SK-N-SH (cell line): ENCODE data around the gene ANKRD33B. TPM values are rescaled to one million over a fixed set of nuclear protein-coding genes. Genes with fewer than 3 reads are reported as not detected.

ENCODE experiments used
- CTCF ChIA-PET: fragments of 300-600, 350-600 bp; formaldehyde crosslinking; extraction: SDS; loops from one replicate; lab custom pipeline; 2021; lab: Yijun Ruan, JAX
- POLR2A ChIA-PET: fragments of 350-600 bp; sonication (Branson Sonifier 250); formaldehyde crosslinking; extraction: SDS; loops from one replicate; lab custom pipeline; 2020; ENCODE audit warnings: antibody characterized with exemption, inconsistent platforms; lab: Yijun Ruan, JAX
- DNase-seq: peaks from one replicate; pipeline ENCODE4 v3.0.0; 2012
- H2AFZ ChIP-seq: fragments of 200-600 bp; sonication (generic); 2 replicates; pipeline ENCODE4 v1.8.1; 2016; ENCODE audit warnings: antibody characterized with exemption, mild to moderate bottlenecking, low read depth
- H3F3A ChIP-seq: fragments of 200-600 bp; sonication (generic); replicated peaks from 2 replicates; pipeline ENCODE3; 2016; ENCODE audit warnings: antibody characterized with exemption, mild to moderate bottlenecking; ENCODE audit not compliant: insufficient read depth
- H3K27ac ChIP-seq, 2 experiments: fragments of 200-500 bp in 1 of 2; fragments of 200-600 bp in 1 of 2; sonication (Bioruptor generic) in 1 of 2; sonication (generic), shearing (Covaris generic) in 1 of 2; 2 replicates each; pipeline versions ENCODE4 v1.5.1 to v1.6.1; 2014 to 2016; ENCODE audit warnings: low read depth in 2 of 2, inconsistent platforms in 1 of 2, low read length in 1 of 2, mild to moderate bottlenecking in 1 of 2, mixed read lengths in 1 of 2
- H3K27me3 ChIP-seq: fragments of 200-600 bp; sonication (generic), shearing (Covaris generic); 2 replicates; pipeline ENCODE4 v1.6.1; 2016; ENCODE audit warnings: mixed run types; ENCODE audit not compliant: insufficient read depth
- H3K36me3 ChIP-seq, 2 experiments: fragments of 200-500 bp in 1 of 2; fragments of 200-600 bp in 1 of 2; sonication (Bioruptor generic) in 1 of 2; sonication (generic) in 1 of 2; replicated peaks in 1 of 2; 2 replicates each; pipeline versions ENCODE3 to v1.5.1; 2014 to 2016; ENCODE audit warnings: low read length in 1 of 2, mild to moderate bottlenecking in 1 of 2; ENCODE audit not compliant: insufficient read depth in 2 of 2, control insufficient read depth in 1 of 2
- H3K4me1 ChIP-seq, 2 experiments: fragments of 200-500 bp in 1 of 2; fragments of 200-600 bp in 1 of 2; sonication (Bioruptor generic) in 1 of 2; sonication (generic), shearing (Covaris generic) in 1 of 2; 2 replicates each; pipeline versions ENCODE4 v1.5.1 to v1.6.1; 2014 to 2016; ENCODE audit warnings: low read depth in 1 of 2, low read length in 1 of 2, mixed run types in 1 of 2; ENCODE audit not compliant: insufficient read depth in 2 of 2, control insufficient read depth in 1 of 2
- H3K4me2 ChIP-seq: fragments of 200-600 bp; sonication (generic), shearing (Covaris generic); 2 replicates; pipeline ENCODE4 v1.6.1; 2017; ENCODE audit warnings: mixed run types
- H3K4me3 ChIP-seq, 2 experiments: fragments of 200-500 bp in 1 of 2; fragments of 200-600 bp in 1 of 2; sonication (Bioruptor generic) in 1 of 2; sonication (generic), shearing (Covaris generic) in 1 of 2; 2 replicates each; pipeline versions ENCODE4 v1.5.1 to v1.8.1; 2014 to 2016; ENCODE audit warnings: low read depth in 2 of 2, inconsistent platforms in 1 of 2, low read length in 1 of 2, mild to moderate bottlenecking in 1 of 2, mixed read lengths in 1 of 2, moderate library complexity in 1 of 2
- H3K79me2 ChIP-seq: fragments of 200-600 bp; sonication (generic); 2 replicates; pipeline ENCODE4 v1.8.1; 2017; ENCODE audit warnings: mild to moderate bottlenecking; ENCODE audit not compliant: insufficient read depth
- H3K9ac ChIP-seq: fragments of 200-600 bp; sonication (generic); 2 replicates; pipeline ENCODE4 v1.6.1; 2017; ENCODE audit warnings: mixed run types
- H3K9me2 ChIP-seq: fragments of 200-600 bp; sonication (generic); 2 replicates; pipeline ENCODE4 v1.6.1; 2017; ENCODE audit warnings: mixed run types
- H3K9me3 ChIP-seq: fragments of 200-600 bp; sonication (generic); 2 replicates; pipeline ENCODE4 v1.6.1; 2017; ENCODE audit warnings: mixed run types, mild to moderate bottlenecking, moderate library complexity
- H4K20me1 ChIP-seq: fragments of 200-600 bp; sonication (generic); 2 replicates; pipeline ENCODE4 v1.6.1; 2017; ENCODE audit warnings: mild to moderate bottlenecking, mixed run types; ENCODE audit not compliant: insufficient read depth
- EP300 ChIP-seq, 2 experiments: IDR thresholded peaks; 2 replicates each; pipeline versions ENCODE4 v1.4.0 to v1.6.1; 2012; ENCODE audit warnings: borderline replicate concordance in 1 of 2, low read depth in 1 of 2, low read length in 1 of 2
- EZH2phosphoT487 ChIP-seq: fragments of 200-600 bp; sonication (generic); IDR thresholded peaks from 2 replicates; pipeline ENCODE4 v1.6.1; 2017; ENCODE audit warnings: low read depth, mixed run types, mild to moderate bottlenecking, antibody characterized with exemption, moderate library complexity, borderline replicate concordance
- MAX ChIP-seq: IDR thresholded peaks from 2 replicates; pipeline ENCODE4 v1.4.0; 2012; ENCODE audit warnings: low read depth
- RFX5 ChIP-seq: IDR thresholded peaks from 2 replicates; pipeline ENCODE4 v1.6.1; 2012; ENCODE audit warnings: mild to moderate bottlenecking, improper control_type of control experiment, low read length
- SIN3A ChIP-seq: IDR thresholded peaks from 2 replicates; pipeline ENCODE4 v1.6.1; 2012; ENCODE audit warnings: low read depth, mild to moderate bottlenecking, low read length, moderate library complexity, borderline replicate concordance
- SMC3 ChIP-seq: IDR thresholded peaks from 2 replicates; pipeline ENCODE4 v1.6.1; 2012; ENCODE audit warnings: low read depth, low read length, improper control_type of control experiment
- YY1 ChIP-seq: IDR thresholded peaks from 2 replicates; pipeline ENCODE4 v1.4.0; 2012; ENCODE audit warnings: low read depth, mild to moderate bottlenecking
- WGBS: methylation state at CpG from one replicate; pipeline ENCODE4 v1.1.6; 2017; ENCODE audit warnings: low lambda C conversion rate; 5-methylcytosine and 5-hydroxymethylcytosine counted together
- polyA plus RNA-seq, 3 experiments: library from polyadenylated mRNA; depleted of rRNA; stranded (reverse); fragments of >200 nt; gene quantifications; 2 replicates each; pipeline ENCODE4 v1.2.3, GENCODE V29; 2012

ANKRD33B gene
- polyA plus RNA-seq, 1 of the 3 experiments (the other 2 are of a cell fraction), result 1.8 TPM

DNA sequence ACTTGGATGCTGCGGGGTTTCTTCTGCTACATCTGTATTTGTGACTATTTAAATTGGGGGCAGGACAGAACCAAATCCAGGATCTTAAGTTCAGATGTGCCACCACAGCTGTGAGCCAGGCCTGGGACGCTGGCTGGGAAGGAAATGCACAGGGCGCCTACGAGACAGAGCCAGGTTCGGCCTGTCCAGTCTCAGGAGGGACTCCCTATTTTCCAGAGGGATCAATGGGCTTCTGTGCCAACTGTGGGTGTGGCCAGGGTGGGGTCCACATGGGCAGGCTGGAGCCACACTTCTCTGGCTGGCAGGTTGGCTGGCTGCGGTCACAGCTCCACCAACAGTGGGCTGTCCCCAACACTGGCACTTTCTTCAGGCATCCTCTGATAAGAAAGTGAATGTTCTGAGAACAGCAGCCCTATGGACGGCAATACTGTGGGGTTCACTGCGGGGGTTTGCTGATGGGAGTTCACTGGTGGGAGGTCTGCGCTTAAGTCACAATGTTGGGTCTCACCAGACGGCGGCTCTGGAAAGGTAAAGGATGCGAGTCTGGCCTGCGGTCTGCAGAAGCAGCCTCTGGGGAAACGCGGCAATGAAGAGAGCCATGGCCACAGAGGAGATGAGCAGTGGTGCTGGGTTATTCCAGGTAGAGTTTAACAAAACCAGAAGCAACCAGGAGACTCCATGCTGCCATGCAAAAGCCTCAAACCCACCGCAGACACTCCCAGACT, 119.1 kb downstream of the ANKRD33B start:
- no peak for DNase-seq
- Histone ChIP-seq H3K9ac (no peak overlapping the region), H3K79me2 (no peaks in the 10 kb centered on the region; the same call in 1 of the 2 replicates), H3K4me3 (no peak overlapping the region), H2AFZ (no peak overlapping the region), H3K36me3 (peaks cover 19 to 32% of the 10 kb centered on the region in 2 experiments), H3K9me2 (no peaks in the 10 kb centered on the region), H3K27ac (no peak overlapping the region), H3K9me3 (0 out of 2 replicates have a peak, but pooled peaks cover 4% of the 10 kb centered on the region), H4K20me1 (no peaks in the 10 kb centered on the region), H3K27me3 (no peaks in the 10 kb centered on the region), H3K4me1 (peaks cover 0 to 8% of the 10 kb centered on the region in 2 experiments; a peak in 1 of 4 replicates), H3K4me2 (no peak overlapping the region), H3F3A (peaks cover 3% of the 10 kb centered on the region)
- ChIA-PET CTCF (interaction anchor here (1.4 kb wide), 1 partner anchor 230 kb away, joined by 3 read pairs; no protein-coding TSS in a partner anchor), POLR2A (no interaction called here)
- 94% methylated on average over 14 of the region's 16 CpGs for WGBS
- no peak for TF ChIP-seq SIN3A

GRCh38 chr5:10684303-10685086, 120.6 kb downstream of the ANKRD33B start:
- Histone ChIP-seq H3K4me1 (peaks cover 0 to 8% of the 10 kb centered on the region in 2 experiments; a peak in 2 of 4 replicates), H3K9ac (no peak overlapping the region), H3K36me3 (peaks cover 9 to 23% of the 10 kb centered on the region in 2 experiments), H3K4me2 (no peak overlapping the region), H3F3A (no peaks in the 10 kb centered on the region), H3K79me2 (peaks cover 13% of the 10 kb centered on the region; the same call in 1 of the 2 replicates), H4K20me1 (no peaks in the 10 kb centered on the region), H3K27me3 (no peaks in the 10 kb centered on the region), H3K9me3 (0 out of 2 replicates have a peak, but pooled peaks cover 4% of the 10 kb centered on the region), H3K27ac (no peak overlapping the region), H2AFZ (no peak overlapping the region), H3K9me2 (no peaks in the 10 kb centered on the region), H3K4me3 (no peak overlapping the region)
- ChIA-PET POLR2A (no interaction called here), CTCF (interaction anchor here (0.6 to 2.1 kb wide), 3 partner anchors 10 to 415 kb away, joined by 3 to 16 read pairs (median 4); no protein-coding TSS in a partner anchor)
- 91% methylated on average over 11 of the region's 11 CpGs for WGBS
- no peak for DNase-seq
- no peak for TF ChIP-seq EZH2phosphoT487

- no peak overlapping the region for H3K27ac ChIP-seq
- no peak overlapping the region for H3K4me3 ChIP-seq
- peaks cover 6 to 19% of the 10 kb centered on the region in 2 experiments for H3K36me3 ChIP-seq
- no peaks in the 10 kb centered on the region for H3K9me2 ChIP-seq
- no peak for DNase-seq
- H3K79me2 ChIP-seq, result peaks cover 19% of the 10 kb centered on the region; the same call in 1 of the 2 replicates
- CTCF ChIA-PET, result interaction anchor here (0.8 to 2.1 kb wide), 3 partner anchors 10 to 233 kb away, joined by 3 to 16 read pairs (median 4); no protein-coding TSS in a partner anchor
- H3K4me1 ChIP-seq, result peaks cover 0 to 6% of the 10 kb centered on the region in 2 experiments; a peak in 2 of 4 replicates
- no peak overlapping the region for H3K9ac ChIP-seq
- TF ChIP-seq SMC3 (no peak), EP300 (IDR thresholded peaks at IDR 0.05; ENCODE audit: borderline replicate concordance in 1 of 2, low read depth in 1 of 2, low read length in 1 of 2) (no peak), YY1 (no peak), RFX5 (no peak), MAX (no peak)
- TF ChIP-seq, all 33 proteins: peak for 0
- Histone ChIP-seq H3F3A (no peaks in the 10 kb centered on the region), H3K27me3 (no peaks in the 10 kb centered on the region), H4K20me1 (no peaks in the 10 kb centered on the region), H2AFZ (no peak overlapping the region), H3K9me3 (0 out of 2 replicates have a peak, but pooled peaks cover 4% of the 10 kb centered on the region), H3K4me2 (no peak overlapping the region)
- POLR2A ChIA-PET, result no interaction called here
- WGBS, result 98% methylated on average over 6 of the region's 6 CpGs
These were observed 121.2 kb downstream of the ANKRD33B start for GRCh38 chr5:10685115-10685521.
